ENCODE results near the gene BBX.

GRCh38 chr3:107594870-107595269 is 72.1 kb downstream of the BBX start:
- TF ChIP-seq CTCF (IDR thresholded peaks at IDR 0.05; ENCODE audit: poor library complexity, severe bottlenecking), result no peak
- TF ChIP-seq EZH2 (IDR thresholded peaks at IDR 0.05; ENCODE audit: borderline replicate concordance, insufficient read depth, low read length, poor library complexity, severe bottlenecking), result no peak
- no peak for TF ChIP-seq RAD21 (conservative IDR thresholded peaks at IDR 0.05)
- TF ChIP-seq SMC3 (conservative IDR thresholded peaks at IDR 0.05; ENCODE audit: poor library complexity), result no peak
- TF ChIP-seq REST (IDR thresholded peaks at IDR 0.05; ENCODE audit: borderline replicate concordance), result no peak
- no peak for TF ChIP-seq MXI1 (conservative IDR thresholded peaks at IDR 0.05; ENCODE audit: poor library complexity, severe bottlenecking)
- TF ChIP-seq TAF1 (IDR thresholded peaks at IDR 0.05; ENCODE audit: low read depth), result no peak

Data from neural cell (in vitro differentiated cells).